ENCODE measurements around the gene CSNK2B.

CSNK2B gene

GRCh38 chr6:31665501-31666336, at the start of gene CSNK2B:
TSS of gene CSNK2B (plus strand) at chr6:31666080. CDS start at chr6:31666832, 752 bp downstream.
- peak; percentile 94 for DNase-seq

- DNase-seq = no peak
Measured at GRCh38 chr6:31617010-31617409, 48.9 kb upstream of the CSNK2B start.

GRCh38 chr6:31619805-31620585, 45.9 kb upstream of the CSNK2B start:
- DNase-seq = peak; percentile 99

GRCh38 chr6:31620586-31621319, 45.1 kb upstream of the CSNK2B start, which contains the start of gene PRRC2A:
TSS of gene PRRC2A (plus strand) at chr6:31620715. CDS start at chr6:31622790, 2,075 bp downstream.
- no peak for DNase-seq

GRCh38 chr6:31621320-31621939, 44.5 kb upstream of the CSNK2B start:
- DNase-seq = no peak

GRCh38 chr6:31621991-31622390, 43.9 kb upstream of the CSNK2B start:
- DNase-seq = no peak

GRCh38 chr6:31622684-31623091, 43.2 kb upstream of the CSNK2B start:
- DNase-seq = no peak

- no peak for DNase-seq
Measured at GRCh38 chr6:31624070-31624469, 41.8 kb upstream of the CSNK2B start.

- DNase-seq = no peak
Measured at GRCh38 chr6:31626952-31627351, 38.9 kb upstream of the CSNK2B start.

- DNase-seq = no peak
Measured at GRCh38 chr6:31627690-31628287, 38.1 kb upstream of the CSNK2B start.

- no peak for DNase-seq
Measured at GRCh38 chr6:31629014-31629413, 36.9 kb upstream of the CSNK2B start.

GRCh38 chr6:31630177-31630934, 35.5 kb upstream of the CSNK2B start:
- DNase-seq = no peak

GRCh38 chr6:31631209-31631608, 34.7 kb upstream of the CSNK2B start:
- DNase-seq = no peak

GRCh38 chr6:31631681-31632278, 34.1 kb upstream of the CSNK2B start:
- DNase-seq = no peak

GRCh38 chr6:31632279-31632946, 33.5 kb upstream of the CSNK2B start:
- no peak for DNase-seq

GRCh38 chr6:31633447-31633846, 32.4 kb upstream of the CSNK2B start:
- DNase-seq = no peak

- no peak for DNase-seq
Measured at GRCh38 chr6:31634131-31634530, 31.7 kb upstream of the CSNK2B start.

- DNase-seq = no peak
Measured at GRCh38 chr6:31634969-31635575, 30.8 kb upstream of the CSNK2B start.

GRCh38 chr6:31636698-31637596, 28.9 kb upstream of the CSNK2B start:
- no peak for DNase-seq

Data from kidney glomerular epithelial cell (primary cell).